Measurements from ENCODE around the gene PUM1. TPM values are rescaled to one million over a fixed set of nuclear protein-coding genes. Genes with fewer than 3 reads are reported as not detected.

PUM1 gene
- total and polyA plus RNA-seq, 2 of the 4 experiments (the other 2 are of a cell fraction) = 75.4 to 137 TPM

GRCh38 chr1:31062867-31063380 lies 2.6 kb downstream of the PUM1 start:
- Histone ChIP-seq H4K91ac (ENCODE audit: insufficient read depth, low read depth, low read length) (no peak overlapping the region), H3K27ac (ENCODE audit: insufficient read depth, low read length) (no peak overlapping the region), H2AK5ac (ENCODE audit: low read depth, low read length) (no peak overlapping the region), H2BK5ac (ENCODE audit: low read depth, low read length, poor library complexity, severe bottlenecking) (no peak overlapping the region), H2BK15ac (ENCODE audit: low read depth, low read length) (no peak overlapping the region), H3K36me3 (ENCODE audit: control insufficient read depth, insufficient read depth, low read length) (peaks cover 9% of the 10 kb centered on the region), H2AK9ac (replicated peaks; ENCODE audit: low read depth, low read length, poor library complexity) (no peak overlapping the region), H4K5ac (ENCODE audit: low read depth, low read length) (no peak overlapping the region), H3K4me3 (ENCODE audit: insufficient read depth, low read depth, low read length) (no peak overlapping the region), H2BK120ac (ENCODE audit: low read depth, low read length) (no peak overlapping the region), H3K14ac (replicated peaks; ENCODE audit: low read depth, low read length) (no peak overlapping the region), H3K4ac (ENCODE audit: low read depth, low read length) (no peak overlapping the region), H4K8ac (ENCODE audit: low read depth in 2 of 2, low read length in 2 of 2) (no peak overlapping the region), H3K23ac (ENCODE audit: low read depth, low read length) (no peak overlapping the region; the same call in 1 of the 2 replicates), H3K18ac (ENCODE audit: low read depth, low read length) (no peak overlapping the region), H4K20me1 (ENCODE audit: insufficient read depth, low read length) (peaks cover 65% of the 10 kb centered on the region), H3K4me2 (ENCODE audit: low read depth, low read length) (peak overlapping the region; percentile 89), H3K9me3 (ENCODE audit: control insufficient read depth, insufficient read depth, low read length) (no peaks in the 10 kb centered on the region), H3K27me3 (ENCODE audit: control insufficient read depth, insufficient read depth, low read length) (no peaks in the 10 kb centered on the region), H3K9ac (ENCODE audit: low read depth, low read length) (no peak overlapping the region), H3K9me1 (ENCODE audit: insufficient read depth, low read length) (peaks cover 5% of the 10 kb centered on the region; the same call in 1 of the 2 replicates), H2BK20ac (ENCODE audit: low read depth, low read length) (no peak overlapping the region), H3K4me1 (ENCODE audit: control insufficient read depth, insufficient read depth, low read length) (peaks cover 7% of the 10 kb centered on the region), H3K56ac (ENCODE audit: extremely low read depth, insufficient read depth, low read length) (no peak overlapping the region), H2AFZ (replicated peaks; ENCODE audit: low read length, poor library complexity) (no peak overlapping the region), H3K79me1 (ENCODE audit: low read depth in 1 of 2, low read length in 2 of 2) (peaks cover 0 to 9% of the 10 kb centered on the region in 2 experiments; a peak in 2 of 4 replicates)
- BruUV-seq (replicated peaks) = no TSS peak
- ATAC-seq (ENCODE audit: low read depth) (no peak), DNase-seq (no peak)
- ChIA-PET POLR2A (ENCODE audit: unreplicated experiment) (no interaction called here), CTCF (interaction anchor here (0.7 kb wide), 1 partner anchor 101 kb away, joined by 3 read pairs; no protein-coding TSS in a partner anchor)
- dilution Hi-C loops (cut with HindIII; ENCODE audit: low sequenced_read_pairs, unreplicated experiment) (no loop called here), in situ Hi-C loops (cut with MboI; ENCODE audit: low sequenced_read_pairs) (no loop called here), intact Hi-C loops (cut with micrococcal nuclease) (loop anchor here (5.0 kb wide), 1 partner anchor 121 kb away; no protein-coding TSS in a partner anchor)
- no CpG with 5 or more reads among the region's 4 CpGs for WGBS, 2 experiments (ENCODE audit: extremely low coverage in 2 of 2, insufficient read length in 1 of 2)
- TF ChIP-seq CHD1 (IDR thresholded peaks at IDR 0.05; ENCODE audit: low read depth, low read length) (no peak), RFX5 (IDR thresholded peaks at IDR 0.05; ENCODE audit: low read depth, low read length) (no peak), MAFK (IDR thresholded peaks at IDR 0.05; ENCODE audit: low read depth, low read length) (no peak), RAD21 (IDR thresholded peaks at IDR 0.05; ENCODE audit: low read length) (no peak), CEBPB (IDR thresholded peaks at IDR 0.05; ENCODE audit: low read depth, low read length) (no peak), FOS (IDR thresholded peaks at IDR 0.05; ENCODE audit: low read depth, low read length) (no peak), POLR2A (IDR thresholded peaks at IDR 0.05; ENCODE audit: low read depth, low read length) (no peak), SMC3 (IDR thresholded peaks at IDR 0.05; ENCODE audit: low read depth, low read length) (no peak)
- TF ChIP-seq, protein P1, sequence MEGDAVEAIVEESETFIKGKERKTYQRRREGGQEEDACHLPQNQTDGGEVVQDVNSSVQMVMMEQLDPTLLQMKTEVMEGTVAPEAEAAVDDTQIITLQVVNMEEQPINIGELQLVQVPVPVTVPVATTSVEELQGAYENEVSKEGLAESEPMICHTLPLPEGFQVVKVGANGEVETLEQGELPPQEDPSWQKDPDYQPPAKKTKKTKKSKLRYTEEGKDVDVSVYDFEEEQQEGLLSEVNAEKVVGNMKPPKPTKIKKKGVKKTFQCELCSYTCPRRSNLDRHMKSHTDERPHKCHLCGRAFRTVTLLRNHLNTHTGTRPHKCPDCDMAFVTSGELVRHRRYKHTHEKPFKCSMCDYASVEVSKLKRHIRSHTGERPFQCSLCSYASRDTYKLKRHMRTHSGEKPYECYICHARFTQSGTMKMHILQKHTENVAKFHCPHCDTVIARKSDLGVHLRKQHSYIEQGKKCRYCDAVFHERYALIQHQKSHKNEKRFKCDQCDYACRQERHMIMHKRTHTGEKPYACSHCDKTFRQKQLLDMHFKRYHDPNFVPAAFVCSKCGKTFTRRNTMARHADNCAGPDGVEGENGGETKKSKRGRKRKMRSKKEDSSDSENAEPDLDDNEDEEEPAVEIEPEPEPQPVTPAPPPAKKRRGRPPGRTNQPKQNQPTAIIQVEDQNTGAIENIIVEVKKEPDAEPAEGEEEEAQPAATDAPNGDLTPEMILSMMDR (conservative IDR thresholded peaks at IDR 0.05; ENCODE audit: low read depth, low read length) = no peak
- TF ChIP-seq, protein P2, sequence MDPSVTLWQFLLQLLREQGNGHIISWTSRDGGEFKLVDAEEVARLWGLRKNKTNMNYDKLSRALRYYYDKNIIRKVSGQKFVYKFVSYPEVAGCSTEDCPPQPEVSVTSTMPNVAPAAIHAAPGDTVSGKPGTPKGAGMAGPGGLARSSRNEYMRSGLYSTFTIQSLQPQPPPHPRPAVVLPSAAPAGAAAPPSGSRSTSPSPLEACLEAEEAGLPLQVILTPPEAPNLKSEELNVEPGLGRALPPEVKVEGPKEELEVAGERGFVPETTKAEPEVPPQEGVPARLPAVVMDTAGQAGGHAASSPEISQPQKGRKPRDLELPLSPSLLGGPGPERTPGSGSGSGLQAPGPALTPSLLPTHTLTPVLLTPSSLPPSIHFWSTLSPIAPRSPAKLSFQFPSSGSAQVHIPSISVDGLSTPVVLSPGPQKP (IDR thresholded peaks at IDR 0.05; ENCODE audit: borderline replicate concordance, low read depth, low read length) = no peak
- TF ChIP-seq, protein P3, sequence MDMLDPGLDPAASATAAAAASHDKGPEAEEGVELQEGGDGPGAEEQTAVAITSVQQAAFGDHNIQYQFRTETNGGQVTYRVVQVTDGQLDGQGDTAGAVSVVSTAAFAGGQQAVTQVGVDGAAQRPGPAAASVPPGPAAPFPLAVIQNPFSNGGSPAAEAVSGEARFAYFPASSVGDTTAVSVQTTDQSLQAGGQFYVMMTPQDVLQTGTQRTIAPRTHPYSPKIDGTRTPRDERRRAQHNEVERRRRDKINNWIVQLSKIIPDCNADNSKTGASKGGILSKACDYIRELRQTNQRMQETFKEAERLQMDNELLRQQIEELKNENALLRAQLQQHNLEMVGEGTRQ (IDR thresholded peaks at IDR 0.05; ENCODE audit: low read depth, low read length) = no peak

All from IMR-90 (cell line).